GM12878 (cell line): ENCODE data around the gene USH1C. TPM values are rescaled to one million over a fixed set of nuclear protein-coding genes. Genes with fewer than 3 reads are reported as not detected.

Experiments
- ATAC-seq: fragments of 200-7000 bp; cut with Tn5 transposase; 3 replicates; pipeline ENCODE4 v1.9.1; 2020; ENCODE audit warnings: mild to moderate bottlenecking, moderate library complexity
- BruUV-seq: library from RNA; stranded (reverse); fragments of 400-500 nt; replicated peaks from 2 replicates; lab custom pipeline; 2021; lab: Mats Ljungman, UMichigan
- CTCF ChIA-PET: fragments of 300-600 bp; sonication (Branson Sonifier 250); formaldehyde crosslinking; extraction: SDS; loops from one replicate; lab custom pipeline; 2021; ENCODE audit warnings: inconsistent platforms; lab: Yijun Ruan, JAX
- POLR2A ChIA-PET: fragments of 350-600 bp; formaldehyde crosslinking; extraction: SDS; loops from one replicate; lab custom pipeline; 2021; ENCODE audit warnings: inconsistent platforms; lab: Charles Lee
- RAD21 ChIA-PET: fragments of 300-600 bp; sonication (Branson Sonifier 250); formaldehyde crosslinking; loops from one replicate; lab custom pipeline; 2023; ENCODE audit warnings: antibody characterized with exemption; ENCODE audit not compliant: unreplicated experiment; lab: Charles Lee
- SMC1A ChIA-PET: fragments of 300-600 bp; sonication (Branson Sonifier 250); formaldehyde crosslinking; loops from one replicate; lab custom pipeline; 2023; ENCODE audit not compliant: unreplicated experiment, uncharacterized antibody; lab: Charles Lee
- DNase-seq: peaks from one replicate; pipeline ENCODE4 v3.0.0-alpha.2; 2011; ENCODE audit warnings: low read depth, low spot score
- FAIRE-seq: peaks from 3 replicates; lab custom pipeline; 2011; peaks lifted over from hg19 to GRCh38; lab: Jason Lieb, UNC
- H2AFZ ChIP-seq: 2 replicates; pipeline ENCODE4 v1.6.0; 2011; ENCODE audit warnings: low read depth, low read length, control low read depth; ENCODE audit not compliant: control insufficient read depth
- H3K27ac ChIP-seq: 2 replicates; pipeline ENCODE4 v1.5.1; 2011; ENCODE audit warnings: control low read depth; ENCODE audit not compliant: control insufficient read depth, insufficient read depth
- H3K27me3 ChIP-seq, 2 experiments: replicated peaks in 1 of 2; 2 replicates each; pipeline versions ENCODE4 v1.6.0 to v1.6.1; 2011; ENCODE audit warnings: low read length in 1 of 2; ENCODE audit not compliant: control insufficient read depth in 2 of 2, insufficient read depth in 2 of 2
- H3K36me3 ChIP-seq, 2 experiments: 2 replicates each; pipeline ENCODE4 v1.5.1; 2011; ENCODE audit warnings: low read length in 1 of 2; ENCODE audit not compliant: control insufficient read depth in 2 of 2, insufficient read depth in 2 of 2
- H3K4me1 ChIP-seq: 2 replicates; pipeline ENCODE4 v1.6.1; 2011; ENCODE audit warnings: mild to moderate bottlenecking, low read length, moderate library complexity, mixed read lengths; ENCODE audit not compliant: control insufficient read depth, insufficient read depth
- H3K4me2 ChIP-seq: 2 replicates; pipeline ENCODE4 v1.6.0; 2011; ENCODE audit warnings: control low read depth; ENCODE audit not compliant: control insufficient read depth, insufficient read depth
- H3K4me3 ChIP-seq: fragments of 200-600 bp; sonication (generic); 2 replicates; pipeline ENCODE4 v1.5.1; 2016
- H3K79me2 ChIP-seq: 2 replicates; pipeline ENCODE4 v1.6.0; 2011; ENCODE audit warnings: low read length; ENCODE audit not compliant: control insufficient read depth, insufficient read depth
- H3K9ac ChIP-seq: 2 replicates; pipeline ENCODE4 v1.8.0; 2011; ENCODE audit warnings: low read length, control low read depth, mixed read lengths; ENCODE audit not compliant: control insufficient read depth, insufficient read depth
- H3K9me3 ChIP-seq: replicated peaks from 3 replicates; pipeline ENCODE4 v1.5.1; 2011; ENCODE audit warnings: mild to moderate bottlenecking, low read length; ENCODE audit not compliant: control insufficient read depth, insufficient read depth
- H4K20me1 ChIP-seq: 2 replicates; pipeline ENCODE4 v1.6.0; 2011; ENCODE audit not compliant: control insufficient read depth, insufficient read depth
- CHD1 ChIP-seq: IDR thresholded peaks from 2 replicates; pipeline ENCODE4 v1.6.1; 2012; ENCODE audit warnings: low read depth, low read length, improper control_type of control experiment
- EED ChIP-seq: sonication (generic); IDR thresholded peaks from 2 replicates; pipeline ENCODE4 v1.6.1; 2016; ENCODE audit warnings: antibody characterized with exemption, low read depth
- KLF5 ChIP-seq: fragments of 450-650 bp; IDR thresholded peaks from 2 replicates; pipeline ENCODE4 v1.6.1; 2014; ENCODE audit warnings: mild to moderate bottlenecking; ENCODE audit not compliant: partially characterized antibody
- MTA3 ChIP-seq: IDR thresholded peaks from 2 replicates; pipeline ENCODE4 v1.6.1; 2012; ENCODE audit warnings: low read length, inconsistent platforms, borderline replicate concordance
- POLR2AphosphoS2 ChIP-seq: IDR thresholded peaks from 2 replicates; pipeline ENCODE4 v1.6.1; 2011; ENCODE audit warnings: low read depth, mild to moderate bottlenecking, low read length, improper control_type of control experiment, moderate library complexity
- SMC3 ChIP-seq: IDR thresholded peaks from 2 replicates; pipeline ENCODE4 v1.6.1; 2011; ENCODE audit warnings: low read length, improper control_type of control experiment, borderline replicate concordance
- WRNIP1 ChIP-seq: IDR thresholded peaks from 2 replicates; pipeline ENCODE4 v1.6.1; 2011; ENCODE audit warnings: low read depth, low read length, improper control_type of control experiment, borderline replicate concordance
- WGBS: methylation state at CpG from one replicate; pipeline ENCODE4 v1.1.6; 2016; ENCODE audit warnings: low lambda C conversion rate; ENCODE audit not compliant: insufficient replicate concordance, insufficient coverage; ENCODE audit errors: missing lambda C conversion rate; 5-methylcytosine and 5-hydroxymethylcytosine counted together
- in situ Hi-C: fragments of 300-500 bp; cut with MboI; formaldehyde crosslinking; loops from 9 replicates; pipeline ENCODE4 v1.14.3; 2018; ENCODE audit warnings: mixed read lengths
- intact Hi-C: fragments of 100-400 bp; cut with micrococcal nuclease; formaldehyde crosslinking; loops from one replicate; pipeline ENCODE4 v1.14.2; 2022; ENCODE audit not compliant: unreplicated experiment
- polyA plus RNA-seq, 11 experiments: library from polyadenylated mRNA; depleted of rRNA in 4 of 11; unstranded in 6 of 11; stranded (reverse) in 5 of 11; fragments of >200 nt; fragmentation: Nextera tagmentation in 4 of 11; fragmentation: Illumina TruSeq in 1 of 11; extraction: Ambion mirVana in 4 of 11; extraction: Trizol in 1 of 11; gene quantifications; 1 replicate in 1 of 11; 2 replicates in 10 of 11; pipeline versions ENCODE4 v1.2.1 to v1.2.3, GENCODE V29; 2011 to 2016; ENCODE audit warnings: inconsistent platforms in 2 of 11, missing spikeins in 2 of 11, low read depth in 1 of 11
- total RNA-seq, 4 experiments: library from RNA; depleted of rRNA in 3 of 4; stranded (reverse); fragments of >200 nt in 3 of 4; fragmentation: Illumina TruSeq in 1 of 4; extraction: Trizol in 1 of 4; gene quantifications; 2 replicates each; pipeline versions ENCODE4 v1.2.1 to v1.2.3, GENCODE V29; 2013 to 2021
- TF ChIP-seq, protein P1 (sequence below): fragments of 450-650 bp; IDR thresholded peaks from 2 replicates; pipeline ENCODE4 v1.6.1; 2016; ENCODE audit warnings: mild to moderate bottlenecking
- TF ChIP-seq, protein P2 (sequence below): IDR thresholded peaks from 2 replicates; pipeline ENCODE4 v1.6.1; 2011; ENCODE audit warnings: mild to moderate bottlenecking, low read depth, low read length, moderate library complexity; ENCODE audit not compliant: insufficient replicate concordance

USH1C gene
- total and polyA plus RNA-seq, 10 of the 15 experiments (the other 5 are each of a cell fraction or from before 2014, with no cell fraction given) = not detected

DNA sequence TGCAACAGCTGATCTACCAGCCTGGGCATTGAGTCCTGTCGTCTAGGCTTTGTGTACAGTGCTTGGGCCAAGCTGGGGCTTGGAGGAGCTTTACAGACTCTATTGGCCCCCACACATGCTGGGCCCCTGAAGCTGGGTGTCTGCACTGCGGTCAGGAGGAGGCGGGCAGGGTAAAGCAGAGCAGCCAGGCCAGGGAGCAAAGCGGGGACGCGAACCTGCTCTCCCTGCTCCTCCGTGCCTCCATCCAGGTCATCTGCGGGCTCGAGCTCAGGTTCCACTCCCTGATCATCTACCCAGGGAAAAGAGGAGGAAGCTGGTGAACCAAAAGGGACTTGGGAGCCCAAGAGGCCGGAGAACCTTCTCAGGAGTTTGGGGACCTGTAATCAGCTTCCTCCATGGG is 27.0 kb downstream of the USH1C start:
- no peaks in the 10 kb centered on the region for H3K9me3 ChIP-seq
- no peak overlapping the region for H3K4me3 ChIP-seq
- H3K4me1 ChIP-seq = no peaks in the 10 kb centered on the region
- in situ Hi-C loops = no loop called here
- 37% methylated on average over 7 of the region's 10 CpGs for WGBS
- BruUV-seq = no TSS peak
- H4K20me1 ChIP-seq = no peaks in the 10 kb centered on the region
- intact Hi-C loops = no loop called here
- no peak for DNase-seq
- TF ChIP-seq SMC3 (no peak), EED (no peak), POLR2AphosphoS2 (no peak), WRNIP1 (no peak), MTA3 (no peak), CHD1 (no peak), KLF5 (no peak)
- TF ChIP-seq, protein P1, sequence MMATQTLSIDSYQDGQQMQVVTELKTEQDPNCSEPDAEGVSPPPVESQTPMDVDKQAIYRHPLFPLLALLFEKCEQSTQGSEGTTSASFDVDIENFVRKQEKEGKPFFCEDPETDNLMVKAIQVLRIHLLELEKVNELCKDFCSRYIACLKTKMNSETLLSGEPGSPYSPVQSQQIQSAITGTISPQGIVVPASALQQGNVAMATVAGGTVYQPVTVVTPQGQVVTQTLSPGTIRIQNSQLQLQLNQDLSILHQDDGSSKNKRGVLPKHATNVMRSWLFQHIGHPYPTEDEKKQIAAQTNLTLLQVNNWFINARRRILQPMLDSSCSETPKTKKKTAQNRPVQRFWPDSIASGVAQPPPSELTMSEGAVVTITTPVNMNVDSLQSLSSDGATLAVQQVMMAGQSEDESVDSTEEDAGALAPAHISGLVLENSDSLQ = no peak
- TF ChIP-seq, protein P2, sequence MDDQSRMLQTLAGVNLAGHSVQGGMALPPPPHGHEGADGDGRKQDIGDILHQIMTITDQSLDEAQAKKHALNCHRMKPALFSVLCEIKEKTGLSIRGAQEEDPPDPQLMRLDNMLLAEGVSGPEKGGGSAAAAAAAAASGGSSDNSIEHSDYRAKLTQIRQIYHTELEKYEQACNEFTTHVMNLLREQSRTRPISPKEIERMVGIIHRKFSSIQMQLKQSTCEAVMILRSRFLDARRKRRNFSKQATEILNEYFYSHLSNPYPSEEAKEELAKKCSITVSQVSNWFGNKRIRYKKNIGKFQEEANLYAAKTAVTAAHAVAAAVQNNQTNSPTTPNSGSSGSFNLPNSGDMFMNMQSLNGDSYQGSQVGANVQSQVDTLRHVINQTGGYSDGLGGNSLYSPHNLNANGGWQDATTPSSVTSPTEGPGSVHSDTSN = no peak
- no peak overlapping the region for H3K9ac ChIP-seq
- ATAC-seq = no peak
- ChIA-PET CTCF (interaction anchor here (1.3 to 2.1 kb wide), 3 partner anchors 8 to 12 kb away, joined by 3 to 6 read pairs (median 4); no protein-coding TSS in a partner anchor), RAD21 (no interaction called here), SMC1A (interaction anchor here (1.4 kb wide), 2 partner anchors 8 to 11 kb away, joined by 3 read pairs; no protein-coding TSS in a partner anchor), POLR2A (no interaction called here)
- no peak overlapping the region for H3K4me2 ChIP-seq
- peaks cover 0 to 2% of the 10 kb centered on the region in 2 experiments; a peak in 2 of 4 replicates for H3K27me3 ChIP-seq
- H2AFZ ChIP-seq = no peak overlapping the region
- no peaks in the 10 kb centered on the region for H3K79me2 ChIP-seq
- no peaks in the 10 kb centered on the region for H3K36me3 ChIP-seq
- FAIRE-seq = no peak
- H3K27ac ChIP-seq = no peak overlapping the region
